ENCODE data around the gene IL4R.

Gene IL4R

GRCh38 chr16:27290562-27290961, 23.2 kb upstream of the IL4R start:
- Histone ChIP-seq H2BK5ac (ENCODE audit: low read length) (no peak overlapping the region), H3K56ac (ENCODE audit: low read length) (no peak overlapping the region), H3K79me1 (ENCODE audit: low read length) (no peaks in the 10 kb centered on the region), H3K36me3 (ENCODE audit: control insufficient read depth, insufficient read depth, low read length) (no peaks in the 10 kb centered on the region), H3K4ac (ENCODE audit: low read depth, low read length) (no peak overlapping the region), H4K8ac (ENCODE audit: low read depth, low read length) (no peak overlapping the region), H3K27me3 (ENCODE audit: insufficient read depth, low read length, poor library complexity) (no peaks in the 10 kb centered on the region), H3K4me2 (ENCODE audit: low read length) (no peak overlapping the region), H4K5ac (ENCODE audit: low read length) (no peak overlapping the region), H3K4me3 (ENCODE audit: low read length) (no peak overlapping the region), H3K79me2 (ENCODE audit: control insufficient read depth, insufficient read depth, low read length) (no peaks in the 10 kb centered on the region), H3K9ac (ENCODE audit: low read length) (no peak overlapping the region), H3K18ac (ENCODE audit: low read length) (no peak overlapping the region), H2BK120ac (ENCODE audit: low read depth, low read length) (no peak overlapping the region), H2AK5ac (ENCODE audit: low read length) (no peak overlapping the region), H3K4me1 (ENCODE audit: control insufficient read depth, low read depth, low read length) (no peaks in the 10 kb centered on the region), H2BK15ac (replicated peaks; ENCODE audit: low read depth) (no peak overlapping the region), H3K27ac (ENCODE audit: low read depth, low read length) (no peak overlapping the region), H3K23ac (ENCODE audit: low read length) (no peak overlapping the region)
- DNase-seq = no peak

- no CpG with 5 or more reads among the region's 5 CpGs for WGBS (ENCODE audit: extremely low coverage, insufficient coverage, low lambda C conversion rate)
- no peak overlapping the region for H3K18ac ChIP-seq (ENCODE audit: low read length)
- no peak overlapping the region for H3K56ac ChIP-seq (ENCODE audit: low read length)
- no peak overlapping the region for H2BK120ac ChIP-seq (ENCODE audit: low read depth, low read length)
- H3K36me3 ChIP-seq (ENCODE audit: control insufficient read depth, insufficient read depth, low read length) = no peaks in the 10 kb centered on the region
- H2BK5ac ChIP-seq (ENCODE audit: low read length) = no peak overlapping the region
- no peak overlapping the region for H3K9ac ChIP-seq (ENCODE audit: low read length)
- no peak overlapping the region for H3K27ac ChIP-seq (ENCODE audit: low read depth, low read length)
- no peaks in the 10 kb centered on the region for H3K27me3 ChIP-seq (ENCODE audit: insufficient read depth, low read length, poor library complexity)
- H4K8ac ChIP-seq (ENCODE audit: low read depth, low read length) = no peak overlapping the region
- no peak overlapping the region for H3K4me2 ChIP-seq (ENCODE audit: low read length)
- H3K4me3 ChIP-seq (ENCODE audit: low read length) = no peak overlapping the region
- H4K5ac ChIP-seq (ENCODE audit: low read length) = no peak overlapping the region
- H3K4me1 ChIP-seq (ENCODE audit: control insufficient read depth, low read depth, low read length) = no peaks in the 10 kb centered on the region
- H3K79me2 ChIP-seq (ENCODE audit: control insufficient read depth, insufficient read depth, low read length) = no peaks in the 10 kb centered on the region
- H3K23ac ChIP-seq (ENCODE audit: low read length) = no peak overlapping the region
- H2BK15ac ChIP-seq (replicated peaks; ENCODE audit: low read depth) = no peak overlapping the region
- H3K79me1 ChIP-seq (ENCODE audit: low read length) = no peaks in the 10 kb centered on the region
- H3K4ac ChIP-seq (ENCODE audit: low read depth, low read length) = no peak overlapping the region
- H2AK5ac ChIP-seq (ENCODE audit: low read length) = no peak overlapping the region
- DNase-seq = no peak
Measured at GRCh38 chr16:27291106-27291505, 22.7 kb upstream of the IL4R start.

GRCh38 chr16:27291722-27292240, 22.0 kb upstream of the IL4R start:
- Histone ChIP-seq H2AK5ac (ENCODE audit: low read length) (no peak overlapping the region), H3K4me1 (ENCODE audit: control insufficient read depth, low read depth, low read length) (no peaks in the 10 kb centered on the region), H3K4me3 (ENCODE audit: low read length) (no peak overlapping the region), H3K9ac (ENCODE audit: low read length) (no peak overlapping the region), H4K8ac (ENCODE audit: low read depth, low read length) (no peak overlapping the region), H3K79me1 (ENCODE audit: low read length) (no peaks in the 10 kb centered on the region), H4K5ac (ENCODE audit: low read length) (no peak overlapping the region), H3K18ac (ENCODE audit: low read length) (no peak overlapping the region), H2BK5ac (ENCODE audit: low read length) (no peak overlapping the region), H3K36me3 (ENCODE audit: control insufficient read depth, insufficient read depth, low read length) (no peaks in the 10 kb centered on the region), H3K23ac (ENCODE audit: low read length) (no peak overlapping the region), H3K79me2 (ENCODE audit: control insufficient read depth, insufficient read depth, low read length) (no peaks in the 10 kb centered on the region), H3K4ac (ENCODE audit: low read depth, low read length) (no peak overlapping the region), H2BK120ac (ENCODE audit: low read depth, low read length) (no peak overlapping the region), H3K4me2 (ENCODE audit: low read length) (no peak overlapping the region), H3K27me3 (ENCODE audit: insufficient read depth, low read length, poor library complexity) (no peaks in the 10 kb centered on the region), H2BK15ac (replicated peaks; ENCODE audit: low read depth) (no peak overlapping the region), H3K27ac (ENCODE audit: low read depth, low read length) (no peak overlapping the region), H3K56ac (ENCODE audit: low read length) (no peak overlapping the region)
- no peak for DNase-seq
- no CpG with 5 or more reads among the region's 4 CpGs for WGBS (ENCODE audit: extremely low coverage, insufficient coverage, low lambda C conversion rate)

- no peaks in the 10 kb centered on the region for H3K79me2 ChIP-seq (ENCODE audit: control insufficient read depth, insufficient read depth, low read length)
- no peaks in the 10 kb centered on the region for H3K27me3 ChIP-seq (ENCODE audit: insufficient read depth, low read length, poor library complexity)
- no peak overlapping the region for H2AK5ac ChIP-seq (ENCODE audit: low read length)
- no peaks in the 10 kb centered on the region for H3K36me3 ChIP-seq (ENCODE audit: control insufficient read depth, insufficient read depth, low read length)
- H3K56ac ChIP-seq (ENCODE audit: low read length) = no peak overlapping the region
- no peak overlapping the region for H2BK5ac ChIP-seq (ENCODE audit: low read length)
- no peak overlapping the region for H3K23ac ChIP-seq (ENCODE audit: low read length)
- H3K79me1 ChIP-seq (ENCODE audit: low read length) = no peaks in the 10 kb centered on the region
- no peak overlapping the region for H3K4ac ChIP-seq (ENCODE audit: low read depth, low read length)
- H2BK120ac ChIP-seq (ENCODE audit: low read depth, low read length) = no peak overlapping the region
- H3K18ac ChIP-seq (ENCODE audit: low read length) = no peak overlapping the region
- no peak overlapping the region for H3K27ac ChIP-seq (ENCODE audit: low read depth, low read length)
- H4K5ac ChIP-seq (ENCODE audit: low read length) = no peak overlapping the region
- no peak overlapping the region for H3K4me2 ChIP-seq (ENCODE audit: low read length)
- no peak overlapping the region for H2BK15ac ChIP-seq (replicated peaks; ENCODE audit: low read depth)
- H3K9ac ChIP-seq (ENCODE audit: low read length) = no peak overlapping the region
- no CpG with 5 or more reads among the region's 5 CpGs for WGBS (ENCODE audit: extremely low coverage, insufficient coverage, low lambda C conversion rate)
- no peak overlapping the region for H4K8ac ChIP-seq (ENCODE audit: low read depth, low read length)
- DNase-seq = no peak
- no peak overlapping the region for H3K4me3 ChIP-seq (ENCODE audit: low read length)
- no peaks in the 10 kb centered on the region for H3K4me1 ChIP-seq (ENCODE audit: control insufficient read depth, low read depth, low read length)
Measured at GRCh38 chr16:27293343-27293742, 20.4 kb upstream of the IL4R start.

- Histone ChIP-seq H2AK5ac (ENCODE audit: low read length) (no peak overlapping the region), H3K36me3 (ENCODE audit: control insufficient read depth, insufficient read depth, low read length) (no peaks in the 10 kb centered on the region), H4K5ac (ENCODE audit: low read length) (no peak overlapping the region), H3K4me1 (ENCODE audit: control insufficient read depth, low read depth, low read length) (no peaks in the 10 kb centered on the region), H3K4me3 (ENCODE audit: low read length) (no peak overlapping the region), H3K9ac (ENCODE audit: low read length) (no peak overlapping the region), H3K18ac (ENCODE audit: low read length) (no peak overlapping the region), H3K56ac (ENCODE audit: low read length) (no peak overlapping the region), H3K79me2 (ENCODE audit: control insufficient read depth, insufficient read depth, low read length) (no peaks in the 10 kb centered on the region), H3K27me3 (ENCODE audit: insufficient read depth, low read length, poor library complexity) (no peaks in the 10 kb centered on the region), H2BK15ac (replicated peaks; ENCODE audit: low read depth) (no peak overlapping the region), H2BK5ac (ENCODE audit: low read length) (no peak overlapping the region), H3K4ac (ENCODE audit: low read depth, low read length) (no peak overlapping the region), H3K27ac (ENCODE audit: low read depth, low read length) (no peak overlapping the region), H3K4me2 (ENCODE audit: low read length) (no peak overlapping the region), H3K23ac (ENCODE audit: low read length) (no peak overlapping the region), H3K79me1 (ENCODE audit: low read length) (no peaks in the 10 kb centered on the region), H2BK120ac (ENCODE audit: low read depth, low read length) (no peak overlapping the region), H4K8ac (ENCODE audit: low read depth, low read length) (no peak overlapping the region)
- WGBS (ENCODE audit: extremely low coverage, insufficient coverage, low lambda C conversion rate) = no CpG with 5 or more reads among the region's 5 CpGs
- no peak for DNase-seq
Measured at GRCh38 chr16:27298132-27298531, 15.6 kb upstream of the IL4R start.

- H4K8ac ChIP-seq (ENCODE audit: low read depth, low read length) = no peak overlapping the region
- H2BK15ac ChIP-seq (replicated peaks; ENCODE audit: low read depth) = no peak overlapping the region
- no peak overlapping the region for H2BK120ac ChIP-seq (ENCODE audit: low read depth, low read length)
- H4K5ac ChIP-seq (ENCODE audit: low read length) = no peak overlapping the region
- H3K18ac ChIP-seq (ENCODE audit: low read length) = no peak overlapping the region
- H3K56ac ChIP-seq (ENCODE audit: low read length) = no peak overlapping the region
- no peak overlapping the region for H3K23ac ChIP-seq (ENCODE audit: low read length)
- H3K36me3 ChIP-seq (ENCODE audit: control insufficient read depth, insufficient read depth, low read length) = no peaks in the 10 kb centered on the region
- H3K79me1 ChIP-seq (ENCODE audit: low read length) = no peaks in the 10 kb centered on the region
- no peak overlapping the region for H2AK5ac ChIP-seq (ENCODE audit: low read length)
- no peak overlapping the region for H3K27ac ChIP-seq (ENCODE audit: low read depth, low read length)
- no CpG with 5 or more reads among the region's 3 CpGs for WGBS (ENCODE audit: extremely low coverage, insufficient coverage, low lambda C conversion rate)
- H3K4me3 ChIP-seq (ENCODE audit: low read length) = no peak overlapping the region
- DNase-seq = no peak
- no peak overlapping the region for H2BK5ac ChIP-seq (ENCODE audit: low read length)
- no peak overlapping the region for H3K9ac ChIP-seq (ENCODE audit: low read length)
- H3K79me2 ChIP-seq (ENCODE audit: control insufficient read depth, insufficient read depth, low read length) = no peaks in the 10 kb centered on the region
- H3K4me1 ChIP-seq (ENCODE audit: control insufficient read depth, low read depth, low read length) = no peaks in the 10 kb centered on the region
- H3K4ac ChIP-seq (ENCODE audit: low read depth, low read length) = no peak overlapping the region
- H3K4me2 ChIP-seq (ENCODE audit: low read length) = no peak overlapping the region
- H3K27me3 ChIP-seq (ENCODE audit: insufficient read depth, low read length, poor library complexity) = no peaks in the 10 kb centered on the region
Measured at GRCh38 chr16:27301236-27301861, 12.4 kb upstream of the IL4R start.
